ENCODE data around the gene LRRC1. TPM values are rescaled to one million over a fixed set of nuclear protein-coding genes. Genes with fewer than 3 reads are reported as not detected.

LRRC1 gene
- total RNA-seq, 1 donor from 2014 or later, result 2.6 TPM

GRCh38 chr6:53822401-53823125 lies 27.8 kb downstream of the LRRC1 start:
- TF ChIP-seq, protein P1, sequence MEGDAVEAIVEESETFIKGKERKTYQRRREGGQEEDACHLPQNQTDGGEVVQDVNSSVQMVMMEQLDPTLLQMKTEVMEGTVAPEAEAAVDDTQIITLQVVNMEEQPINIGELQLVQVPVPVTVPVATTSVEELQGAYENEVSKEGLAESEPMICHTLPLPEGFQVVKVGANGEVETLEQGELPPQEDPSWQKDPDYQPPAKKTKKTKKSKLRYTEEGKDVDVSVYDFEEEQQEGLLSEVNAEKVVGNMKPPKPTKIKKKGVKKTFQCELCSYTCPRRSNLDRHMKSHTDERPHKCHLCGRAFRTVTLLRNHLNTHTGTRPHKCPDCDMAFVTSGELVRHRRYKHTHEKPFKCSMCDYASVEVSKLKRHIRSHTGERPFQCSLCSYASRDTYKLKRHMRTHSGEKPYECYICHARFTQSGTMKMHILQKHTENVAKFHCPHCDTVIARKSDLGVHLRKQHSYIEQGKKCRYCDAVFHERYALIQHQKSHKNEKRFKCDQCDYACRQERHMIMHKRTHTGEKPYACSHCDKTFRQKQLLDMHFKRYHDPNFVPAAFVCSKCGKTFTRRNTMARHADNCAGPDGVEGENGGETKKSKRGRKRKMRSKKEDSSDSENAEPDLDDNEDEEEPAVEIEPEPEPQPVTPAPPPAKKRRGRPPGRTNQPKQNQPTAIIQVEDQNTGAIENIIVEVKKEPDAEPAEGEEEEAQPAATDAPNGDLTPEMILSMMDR (IDR thresholded peaks at IDR 0.05; ENCODE audit: partially characterized antibody, unreplicated experiment), result no peak
- H3K27ac Mint-ChIP-seq (ENCODE audit: unreplicated experiment), result no peak overlapping the region
- H3K4me1 Mint-ChIP-seq (ENCODE audit: low read depth, unreplicated experiment), result no peaks in the 10 kb centered on the region
- no peaks in the 10 kb centered on the region for H3K9me3 Mint-ChIP-seq (ENCODE audit: unreplicated experiment)
- no peak overlapping the region for H3K4me3 Mint-ChIP-seq (ENCODE audit: unreplicated experiment)
- H3K27me3 Mint-ChIP-seq (ENCODE audit: unreplicated experiment), result no peaks in the 10 kb centered on the region
- DNase-seq, result no peak
- no peaks in the 10 kb centered on the region for H3K36me3 Mint-ChIP-seq (ENCODE audit: unreplicated experiment)

DNA sequence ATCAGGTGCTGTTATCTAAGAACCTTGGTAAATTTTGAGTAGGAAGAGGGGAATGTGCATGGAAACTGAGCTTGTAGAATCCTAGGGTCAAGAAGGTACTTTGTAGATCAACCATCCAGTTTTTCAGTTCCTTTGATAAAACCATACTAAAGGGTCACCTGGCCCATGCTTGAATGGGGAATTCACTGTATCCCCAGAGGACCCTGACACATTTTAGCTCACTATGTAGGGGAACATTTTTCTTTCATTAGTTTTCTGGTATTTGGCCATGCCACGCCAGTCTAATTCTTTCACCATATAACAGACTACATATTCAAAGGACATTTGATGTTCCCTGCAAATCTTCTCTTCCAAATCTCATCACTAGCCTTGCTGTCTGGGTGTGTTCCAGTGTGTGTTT lies 29.9 kb downstream of the LRRC1 start:
- Mint-ChIP-seq H3K27ac (ENCODE audit: unreplicated experiment) (no peak overlapping the region), H3K4me1 (ENCODE audit: low read depth, unreplicated experiment) (no peaks in the 10 kb centered on the region), H3K9me3 (ENCODE audit: unreplicated experiment) (no peaks in the 10 kb centered on the region), H3K4me3 (ENCODE audit: unreplicated experiment) (no peak overlapping the region), H3K27me3 (ENCODE audit: unreplicated experiment) (no peaks in the 10 kb centered on the region), H3K36me3 (ENCODE audit: unreplicated experiment) (no peaks in the 10 kb centered on the region)
- TF ChIP-seq, protein P1 (IDR thresholded peaks at IDR 0.05; ENCODE audit: partially characterized antibody, unreplicated experiment), result no peak
- DNase-seq, result no peak

DNA sequence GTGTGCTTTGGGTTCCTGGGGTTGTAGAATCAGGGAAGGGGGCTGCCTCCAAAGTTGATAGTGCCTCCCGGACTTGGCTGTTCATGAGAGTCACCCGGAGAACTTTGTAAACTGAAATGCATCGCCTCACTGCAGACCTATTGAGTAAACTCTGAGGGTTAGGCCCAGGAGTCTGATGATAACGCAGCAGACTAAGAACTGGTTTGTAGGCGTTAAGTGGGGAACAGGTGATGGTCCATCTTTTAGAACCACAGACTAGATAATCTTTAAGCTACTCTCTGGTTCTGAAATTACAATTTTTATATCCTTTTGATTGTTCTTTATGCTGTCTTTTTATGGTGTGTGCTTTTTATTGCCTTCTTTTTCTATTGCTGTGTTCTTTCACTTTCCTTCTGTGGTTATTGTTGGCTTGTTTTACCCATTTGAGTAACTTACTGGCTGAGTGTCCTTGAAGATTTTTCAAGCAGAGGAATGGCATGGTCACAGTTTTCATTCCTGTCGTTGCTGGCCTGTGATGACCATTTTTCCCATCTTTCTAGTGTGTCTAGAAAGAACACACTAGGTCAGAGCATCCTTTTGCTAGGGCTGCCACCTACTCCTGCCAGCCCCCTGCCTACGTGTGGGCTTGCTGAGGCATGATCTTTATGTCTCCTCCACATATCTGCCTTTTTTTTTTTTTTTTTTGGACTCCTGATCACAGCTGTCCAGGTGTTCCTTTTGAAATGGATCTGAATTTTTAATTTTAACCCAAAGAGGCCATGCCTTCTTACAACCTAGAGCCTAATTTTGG lies 30.9 kb downstream of the LRRC1 start:
- Mint-ChIP-seq H3K27ac (ENCODE audit: unreplicated experiment) (no peak overlapping the region), H3K36me3 (ENCODE audit: unreplicated experiment) (no peaks in the 10 kb centered on the region), H3K4me3 (ENCODE audit: unreplicated experiment) (no peak overlapping the region), H3K27me3 (ENCODE audit: unreplicated experiment) (no peaks in the 10 kb centered on the region), H3K9me3 (ENCODE audit: unreplicated experiment) (no peaks in the 10 kb centered on the region), H3K4me1 (ENCODE audit: low read depth, unreplicated experiment) (no peaks in the 10 kb centered on the region)
- TF ChIP-seq, protein P1 (IDR thresholded peaks at IDR 0.05; ENCODE audit: partially characterized antibody, unreplicated experiment), result no peak
- no peak for DNase-seq

DNA sequence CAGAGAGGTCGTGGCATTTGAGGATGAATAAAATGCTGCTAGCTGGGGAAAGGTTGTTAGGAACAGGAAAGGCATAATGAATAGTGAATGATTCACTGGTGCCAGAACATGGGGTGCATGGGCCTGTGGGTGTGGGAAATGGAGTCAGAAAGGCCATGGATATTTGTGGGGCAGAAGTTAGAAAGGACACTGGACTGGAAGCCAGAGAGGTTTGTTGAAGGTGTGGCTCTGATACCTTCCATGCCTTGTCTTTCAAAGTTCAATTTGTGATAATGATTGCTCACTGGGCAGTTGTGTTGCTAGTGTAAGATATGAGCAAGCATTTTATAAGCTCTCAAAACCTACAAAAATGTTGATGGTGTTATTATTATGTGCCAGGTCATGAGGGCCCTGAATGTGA lies 32.7 kb downstream of the LRRC1 start:
- TF ChIP-seq, protein P1 (IDR thresholded peaks at IDR 0.05; ENCODE audit: partially characterized antibody, unreplicated experiment), result no peak
- H3K36me3 Mint-ChIP-seq (ENCODE audit: unreplicated experiment), result no peaks in the 10 kb centered on the region
- H3K4me1 Mint-ChIP-seq (ENCODE audit: low read depth, unreplicated experiment), result no peaks in the 10 kb centered on the region
- peak overlapping the region; percentile 56 for H3K27ac Mint-ChIP-seq (ENCODE audit: unreplicated experiment)
- no peak for DNase-seq
- no peaks in the 10 kb centered on the region for H3K27me3 Mint-ChIP-seq (ENCODE audit: unreplicated experiment)
- H3K4me3 Mint-ChIP-seq (ENCODE audit: unreplicated experiment), result no peak overlapping the region
- H3K9me3 Mint-ChIP-seq (ENCODE audit: unreplicated experiment), result no peaks in the 10 kb centered on the region

- DNase-seq, result no peak
- Mint-ChIP-seq H3K9me3 (ENCODE audit: unreplicated experiment) (no peaks in the 10 kb centered on the region), H3K27me3 (ENCODE audit: unreplicated experiment) (no peaks in the 10 kb centered on the region), H3K4me1 (ENCODE audit: low read depth, unreplicated experiment) (peaks cover 2% of the 10 kb centered on the region), H3K36me3 (ENCODE audit: unreplicated experiment) (no peaks in the 10 kb centered on the region), H3K4me3 (ENCODE audit: unreplicated experiment) (no peak overlapping the region), H3K27ac (ENCODE audit: unreplicated experiment) (no peak overlapping the region)
- TF ChIP-seq, protein P1 (IDR thresholded peaks at IDR 0.05; ENCODE audit: partially characterized antibody, unreplicated experiment), result no peak
Measured at GRCh38 chr6:53828215-53828614, 33.4 kb downstream of the LRRC1 start.

All from glutamatergic neuron (in vitro differentiated cells).